ENCODE results near the gene TIE1.

Gene TIE1

GRCh38 chr1:43306688-43307457 lies 6.1 kb downstream of the TIE1 start:
- Histone ChIP-seq H3K9me3 (ENCODE audit: control extremely low read depth in 1 of 5, control insufficient read depth in 4 of 5, insufficient read depth in 2 of 5, low read depth in 1 of 5, low read length in 4 of 5) (no peaks in the 10 kb centered on the region), H3K27me3 (replicated peaks in 2 of 5; ENCODE audit: control insufficient read depth in 4 of 5, insufficient read depth in 5 of 5, low read length in 4 of 5) (no peaks in the 10 kb centered on the region), H3K27ac (ENCODE audit: insufficient read depth in 1 of 2, low read depth in 1 of 2, low read length in 2 of 2, poor library complexity in 1 of 2, severe bottlenecking in 2 of 2) (no peak overlapping the region), H3K36me3 (ENCODE audit: control insufficient read depth in 4 of 4, insufficient read depth in 4 of 4, low read length in 3 of 4) (peaks cover 2 to 55% (median 30%) of the 10 kb centered on the region in 4 experiments), H3K4me3 (ENCODE audit: control insufficient read depth in 1 of 7, extremely low read depth in 1 of 7, insufficient read depth in 4 of 7, low read depth in 2 of 7, low read length in 6 of 7) (no peak overlapping the region), H3K4me1 (ENCODE audit: control extremely low read depth in 1 of 4, control insufficient read depth in 4 of 4, insufficient read depth in 4 of 4, low read length in 3 of 4) (peaks cover 0 to 31% (median 20%) of the 10 kb centered on the region in 4 experiments)
- ChIA-PET POLR2A (no interaction called here), CTCF (interaction anchor here (1.3 to 1.5 kb wide), 2 partner anchors 22 to 62 kb away, joined by 3 to 5 read pairs; no protein-coding TSS in a partner anchor)
- DNase-seq: no peak
- WGBS (ENCODE audit: insufficient coverage): 99% methylated on average over 12 of the region's 17 CpGs

- WGBS (ENCODE audit: insufficient coverage): 99% methylated on average over 9 of the region's 9 CpGs
- Histone ChIP-seq H3K4me1 (ENCODE audit: control extremely low read depth in 1 of 4, control insufficient read depth in 4 of 4, insufficient read depth in 4 of 4, low read length in 3 of 4) (peaks cover 0 to 24% (median 14%) of the 10 kb centered on the region in 4 experiments), H3K9me3 (ENCODE audit: control extremely low read depth in 1 of 5, control insufficient read depth in 4 of 5, insufficient read depth in 2 of 5, low read depth in 1 of 5, low read length in 4 of 5) (no peaks in the 10 kb centered on the region), H3K36me3 (ENCODE audit: control insufficient read depth in 4 of 4, insufficient read depth in 4 of 4, low read length in 3 of 4) (peaks cover 4 to 62% (median 34%) of the 10 kb centered on the region in 4 experiments), H3K4me3 (ENCODE audit: control insufficient read depth in 1 of 7, extremely low read depth in 1 of 7, insufficient read depth in 4 of 7, low read depth in 2 of 7, low read length in 6 of 7) (no peak overlapping the region), H3K27ac (ENCODE audit: insufficient read depth in 1 of 2, low read depth in 1 of 2, low read length in 2 of 2, poor library complexity in 1 of 2, severe bottlenecking in 2 of 2) (no peak overlapping the region), H3K27me3 (replicated peaks in 2 of 5; ENCODE audit: control insufficient read depth in 4 of 5, insufficient read depth in 5 of 5, low read length in 4 of 5) (no peaks in the 10 kb centered on the region)
- POLR2A ChIA-PET: no interaction called here
- CTCF ChIA-PET: interaction anchor here (1.3 to 1.5 kb wide), 2 partner anchors 22 to 61 kb away, joined by 3 to 5 read pairs; no protein-coding TSS in a partner anchor
- DNase-seq: no peak
Observed at GRCh38 chr1:43307458-43308158, 6.8 kb downstream of the TIE1 start.

- no peak for DNase-seq
- WGBS (ENCODE audit: insufficient coverage): 98% methylated on average over 15 of the region's 20 CpGs
- peaks cover 0 to 13% (median 9%) of the 10 kb centered on the region in 4 experiments for H3K4me1 ChIP-seq (ENCODE audit: control extremely low read depth in 1 of 4, control insufficient read depth in 4 of 4, insufficient read depth in 4 of 4, low read length in 3 of 4)
- no peaks in the 10 kb centered on the region for H3K27me3 ChIP-seq (replicated peaks in 2 of 5; ENCODE audit: control insufficient read depth in 4 of 5, insufficient read depth in 5 of 5, low read length in 4 of 5)
- no peak overlapping the region for H3K27ac ChIP-seq (ENCODE audit: insufficient read depth in 1 of 2, low read depth in 1 of 2, low read length in 2 of 2, poor library complexity in 1 of 2, severe bottlenecking in 2 of 2)
- CTCF ChIA-PET: interaction anchor here (1.3 kb wide), 1 partner anchor 60 kb away, joined by 3 read pairs; no protein-coding TSS in a partner anchor
- POLR2A ChIA-PET: no interaction called here
- peaks cover 4 to 74% (median 41%) of the 10 kb centered on the region in 4 experiments for H3K36me3 ChIP-seq (ENCODE audit: control insufficient read depth in 4 of 4, insufficient read depth in 4 of 4, low read length in 3 of 4)
- no peak overlapping the region for H3K4me3 ChIP-seq (ENCODE audit: control insufficient read depth in 1 of 7, extremely low read depth in 1 of 7, insufficient read depth in 4 of 7, low read depth in 2 of 7, low read length in 6 of 7)
- no peaks in the 10 kb centered on the region for H3K9me3 ChIP-seq (ENCODE audit: control extremely low read depth in 1 of 5, control insufficient read depth in 4 of 5, insufficient read depth in 2 of 5, low read depth in 1 of 5, low read length in 4 of 5)
Observed at GRCh38 chr1:43308635-43309404, 8.0 kb downstream of the TIE1 start.

GRCh38 chr1:43309405-43310025 lies 8.7 kb downstream of the TIE1 start:
- no peak overlapping the region for H3K4me3 ChIP-seq (ENCODE audit: control insufficient read depth in 1 of 7, extremely low read depth in 1 of 7, insufficient read depth in 4 of 7, low read depth in 2 of 7, low read length in 6 of 7)

GRCh38 chr1:43311521-43311920 lies 10.7 kb downstream of the TIE1 start:
- no peaks in the 10 kb centered on the region for H3K27me3 ChIP-seq (replicated peaks in 2 of 5; ENCODE audit: control insufficient read depth in 4 of 5, insufficient read depth in 5 of 5, low read length in 4 of 5)
- H3K27ac ChIP-seq (ENCODE audit: insufficient read depth in 1 of 2, low read depth in 1 of 2, low read length in 2 of 2, poor library complexity in 1 of 2, severe bottlenecking in 2 of 2): no peak overlapping the region
- no peaks in the 10 kb centered on the region for H3K9me3 ChIP-seq (ENCODE audit: control extremely low read depth in 1 of 5, control insufficient read depth in 4 of 5, insufficient read depth in 2 of 5, low read depth in 1 of 5, low read length in 4 of 5)
- DNase-seq: no peak
- H3K4me3 ChIP-seq (ENCODE audit: control insufficient read depth in 1 of 7, extremely low read depth in 1 of 7, insufficient read depth in 4 of 7, low read depth in 2 of 7, low read length in 6 of 7): no peak overlapping the region
- H3K4me1 ChIP-seq (ENCODE audit: control extremely low read depth in 1 of 4, control insufficient read depth in 4 of 4, insufficient read depth in 4 of 4, low read length in 3 of 4): no peaks in the 10 kb centered on the region
- POLR2A ChIA-PET: no interaction called here
- CTCF ChIA-PET: no interaction called here
- H3K36me3 ChIP-seq (ENCODE audit: control insufficient read depth in 4 of 4, insufficient read depth in 4 of 4, low read length in 3 of 4): peaks cover 4 to 68% (median 44%) of the 10 kb centered on the region in 4 experiments
- WGBS (ENCODE audit: insufficient coverage): 94% methylated on average over 8 of the region's 9 CpGs

More at GRCh38 chr1:43309405-43310025, 8.7 kb downstream of the TIE1 start:
- POLR2A ChIA-PET: no interaction called here
- H3K36me3 ChIP-seq (ENCODE audit: control insufficient read depth in 4 of 4, insufficient read depth in 4 of 4, low read length in 3 of 4): peaks cover 4 to 75% (median 44%) of the 10 kb centered on the region in 4 experiments
- H3K27me3 ChIP-seq (replicated peaks in 2 of 5; ENCODE audit: control insufficient read depth in 4 of 5, insufficient read depth in 5 of 5, low read length in 4 of 5): no peaks in the 10 kb centered on the region
- no peak overlapping the region for H3K27ac ChIP-seq (ENCODE audit: insufficient read depth in 1 of 2, low read depth in 1 of 2, low read length in 2 of 2, poor library complexity in 1 of 2, severe bottlenecking in 2 of 2)
- WGBS (ENCODE audit: insufficient coverage): 99% methylated on average over 12 of the region's 13 CpGs
- DNase-seq: no peak
- CTCF ChIA-PET: no interaction called here
- peaks cover 0 to 6% (median 2%) of the 10 kb centered on the region in 4 experiments for H3K4me1 ChIP-seq (ENCODE audit: control extremely low read depth in 1 of 4, control insufficient read depth in 4 of 4, insufficient read depth in 4 of 4, low read length in 3 of 4)
- H3K9me3 ChIP-seq (ENCODE audit: control extremely low read depth in 1 of 5, control insufficient read depth in 4 of 5, insufficient read depth in 2 of 5, low read depth in 1 of 5, low read length in 4 of 5): no peaks in the 10 kb centered on the region

- WGBS (ENCODE audit: insufficient coverage): 97% methylated on average over 13 of the region's 19 CpGs
- CTCF ChIA-PET: no interaction called here
Observed at GRCh38 chr1:43312212-43312623, 11.4 kb downstream of the TIE1 start.

More at GRCh38 chr1:43312212-43312623, 11.4 kb downstream of the TIE1 start:
- H3K4me3 ChIP-seq (ENCODE audit: control insufficient read depth in 1 of 7, extremely low read depth in 1 of 7, insufficient read depth in 4 of 7, low read depth in 2 of 7, low read length in 6 of 7): no peak overlapping the region
- H3K27me3 ChIP-seq (replicated peaks in 2 of 5; ENCODE audit: control insufficient read depth in 4 of 5, insufficient read depth in 5 of 5, low read length in 4 of 5): no peaks in the 10 kb centered on the region
- H3K9me3 ChIP-seq (ENCODE audit: control extremely low read depth in 1 of 5, control insufficient read depth in 4 of 5, insufficient read depth in 2 of 5, low read depth in 1 of 5, low read length in 4 of 5): no peaks in the 10 kb centered on the region
- POLR2A ChIA-PET: no interaction called here
- H3K36me3 ChIP-seq (ENCODE audit: control insufficient read depth in 4 of 4, insufficient read depth in 4 of 4, low read length in 3 of 4): peaks cover 4 to 68% (median 43%) of the 10 kb centered on the region in 4 experiments
- no peak for DNase-seq
- no peak overlapping the region for H3K27ac ChIP-seq (ENCODE audit: insufficient read depth in 1 of 2, low read depth in 1 of 2, low read length in 2 of 2, poor library complexity in 1 of 2, severe bottlenecking in 2 of 2)
- no peaks in the 10 kb centered on the region for H3K4me1 ChIP-seq (ENCODE audit: control extremely low read depth in 1 of 4, control insufficient read depth in 4 of 4, insufficient read depth in 4 of 4, low read length in 3 of 4)

All from common myeloid progenitor, CD34-positive (primary cell).